HEK293 (cell line): ENCODE measurements around the gene PEX6.

Source experiments
- ZNF23 ChIP-seq: fragments of 450-650 bp; formaldehyde crosslinking; IDR thresholded peaks from 2 replicates; pipeline ENCODE4 v1.5.1; 2016; ENCODE audit warnings: missing biosample characterization, missing genetic modification characterization, borderline replicate concordance
- ZNF549 ChIP-seq: fragments of 450-650 bp; IDR thresholded peaks from 2 replicates; pipeline ENCODE4 v1.5.1; 2018; ENCODE audit warnings: missing biosample characterization, missing genetic modification characterization, mild to moderate bottlenecking, inconsistent platforms, moderate library complexity
- TF ChIP-seq, protein P1 (sequence below): fragments of 450-650 bp; formaldehyde crosslinking; optimal IDR thresholded peaks from 2 replicates; pipeline ENCODE3; 2016; ENCODE audit warnings: missing biosample characterization, mild to moderate bottlenecking, missing genetic modification characterization
- TF ChIP-seq, protein P2 (sequence below): fragments of 450-650 bp; formaldehyde crosslinking; IDR thresholded peaks from 2 replicates; pipeline ENCODE4 v1.5.1; 2016; ENCODE audit warnings: missing biosample characterization, missing genetic modification characterization
- TF ChIP-seq, protein P3 (sequence below): fragments of 450-650 bp; formaldehyde crosslinking; IDR thresholded peaks from 2 replicates; pipeline ENCODE4 v1.5.1; 2016; ENCODE audit warnings: missing biosample characterization, missing genetic modification characterization

DNA sequence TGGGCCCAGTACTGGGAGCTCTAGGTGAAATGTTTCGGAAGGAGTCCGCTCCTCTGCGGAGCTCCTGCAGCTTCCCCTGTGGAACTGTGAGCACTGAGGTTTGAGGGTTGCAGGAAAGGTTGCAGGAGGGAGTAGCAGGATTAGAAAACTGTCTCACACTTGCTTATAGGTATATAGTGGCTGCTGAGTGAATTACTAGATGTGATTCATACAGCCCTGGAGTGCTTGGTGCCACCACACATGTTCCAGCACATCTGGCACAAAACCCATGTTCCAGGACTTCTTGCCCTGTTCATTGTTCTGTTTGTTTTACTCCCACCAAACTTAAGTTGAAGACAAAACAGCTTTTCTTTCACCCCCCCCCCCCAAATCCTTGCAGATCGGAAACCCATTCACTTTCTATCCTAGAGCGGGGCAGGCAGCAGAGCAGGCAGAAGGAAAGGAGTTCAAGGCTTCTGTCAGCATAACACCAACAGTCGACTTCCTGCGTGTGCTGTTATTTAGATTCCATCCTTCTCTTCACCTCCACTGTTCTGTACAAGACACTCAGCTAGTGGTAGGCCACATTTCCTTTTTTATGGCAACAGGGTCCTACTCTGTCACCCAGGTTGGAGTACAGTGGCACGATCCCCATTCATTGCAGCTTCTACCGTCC is 669 bp upstream of the PEX6 start:
- TF ChIP-seq, protein P1, sequence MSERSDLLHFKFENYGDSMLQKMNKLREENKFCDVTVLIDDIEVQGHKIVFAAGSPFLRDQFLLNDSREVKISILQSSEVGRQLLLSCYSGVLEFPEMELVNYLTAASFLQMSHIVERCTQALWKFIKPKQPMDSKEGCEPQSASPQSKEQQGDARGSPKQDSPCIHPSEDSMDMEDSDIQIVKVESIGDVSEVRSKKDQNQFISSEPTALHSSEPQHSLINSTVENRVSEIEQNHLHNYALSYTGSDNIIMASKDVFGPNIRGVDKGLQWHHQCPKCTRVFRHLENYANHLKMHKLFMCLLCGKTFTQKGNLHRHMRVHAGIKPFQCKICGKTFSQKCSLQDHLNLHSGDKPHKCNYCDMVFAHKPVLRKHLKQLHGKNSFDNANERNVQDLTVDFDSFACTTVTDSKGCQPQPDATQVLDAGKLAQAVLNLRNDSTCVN, result no peak
- TF ChIP-seq, protein P2, sequence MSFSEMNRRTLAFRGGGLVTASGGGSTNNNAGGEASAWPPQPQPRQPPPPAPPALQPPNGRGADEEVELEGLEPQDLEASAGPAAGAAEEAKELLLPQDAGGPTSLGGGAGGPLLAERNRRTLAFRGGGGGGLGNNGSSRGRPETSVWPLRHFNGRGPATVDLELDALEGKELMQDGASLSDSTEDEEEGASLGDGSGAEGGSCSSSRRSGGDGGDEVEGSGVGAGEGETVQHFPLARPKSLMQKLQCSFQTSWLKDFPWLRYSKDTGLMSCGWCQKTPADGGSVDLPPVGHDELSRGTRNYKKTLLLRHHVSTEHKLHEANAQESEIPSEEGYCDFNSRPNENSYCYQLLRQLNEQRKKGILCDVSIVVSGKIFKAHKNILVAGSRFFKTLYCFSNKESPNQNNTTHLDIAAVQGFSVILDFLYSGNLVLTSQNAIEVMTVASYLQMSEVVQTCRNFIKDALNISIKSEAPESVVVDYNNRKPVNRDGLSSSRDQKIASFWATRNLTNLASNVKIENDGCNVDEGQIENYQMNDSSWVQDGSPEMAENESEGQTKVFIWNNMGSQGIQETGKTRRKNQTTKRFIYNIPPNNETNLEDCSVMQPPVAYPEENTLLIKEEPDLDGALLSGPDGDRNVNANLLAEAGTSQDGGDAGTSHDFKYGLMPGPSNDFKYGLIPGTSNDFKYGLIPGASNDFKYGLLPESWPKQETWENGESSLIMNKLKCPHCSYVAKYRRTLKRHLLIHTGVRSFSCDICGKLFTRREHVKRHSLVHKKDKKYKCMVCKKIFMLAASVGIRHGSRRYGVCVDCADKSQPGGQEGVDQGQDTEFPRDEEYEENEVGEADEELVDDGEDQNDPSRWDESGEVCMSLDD (tag by site-specific recombination), result no peak
- TF ChIP-seq ZNF549 (tag by site-specific recombination) (no peak), ZNF23 (no peak)
- TF ChIP-seq, protein P3, sequence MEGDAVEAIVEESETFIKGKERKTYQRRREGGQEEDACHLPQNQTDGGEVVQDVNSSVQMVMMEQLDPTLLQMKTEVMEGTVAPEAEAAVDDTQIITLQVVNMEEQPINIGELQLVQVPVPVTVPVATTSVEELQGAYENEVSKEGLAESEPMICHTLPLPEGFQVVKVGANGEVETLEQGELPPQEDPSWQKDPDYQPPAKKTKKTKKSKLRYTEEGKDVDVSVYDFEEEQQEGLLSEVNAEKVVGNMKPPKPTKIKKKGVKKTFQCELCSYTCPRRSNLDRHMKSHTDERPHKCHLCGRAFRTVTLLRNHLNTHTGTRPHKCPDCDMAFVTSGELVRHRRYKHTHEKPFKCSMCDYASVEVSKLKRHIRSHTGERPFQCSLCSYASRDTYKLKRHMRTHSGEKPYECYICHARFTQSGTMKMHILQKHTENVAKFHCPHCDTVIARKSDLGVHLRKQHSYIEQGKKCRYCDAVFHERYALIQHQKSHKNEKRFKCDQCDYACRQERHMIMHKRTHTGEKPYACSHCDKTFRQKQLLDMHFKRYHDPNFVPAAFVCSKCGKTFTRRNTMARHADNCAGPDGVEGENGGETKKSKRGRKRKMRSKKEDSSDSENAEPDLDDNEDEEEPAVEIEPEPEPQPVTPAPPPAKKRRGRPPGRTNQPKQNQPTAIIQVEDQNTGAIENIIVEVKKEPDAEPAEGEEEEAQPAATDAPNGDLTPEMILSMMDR (tag by site-specific recombination), result no peak
